H9 (cell line): ENCODE measurements around the gene PRSS3. TPM values are rescaled to one million over a fixed set of nuclear protein-coding genes. Genes with fewer than 3 reads are reported as not detected.

Experiments
- DNase-seq: peaks from one replicate; pipeline ENCODE4 v3.0.0-alpha.2; 2017
- H2AFZ ChIP-seq: one replicate; pipeline ENCODE4 v1.6.1; 2013; ENCODE audit warnings: mild to moderate bottlenecking, low read length, control low read depth, moderate library complexity
- H2AK5ac ChIP-seq: 2 replicates; pipeline ENCODE4 v1.6.1; 2013; ENCODE audit warnings: low read length, control low read depth, mixed read lengths; ENCODE audit not compliant: insufficient read length
- H2BK120ac ChIP-seq: one replicate; pipeline ENCODE4 v1.6.1; 2013; ENCODE audit warnings: low read depth, mild to moderate bottlenecking, low read length, control low read depth, inconsistent platforms; ENCODE audit not compliant: poor library complexity, severe bottlenecking
- H2BK12ac ChIP-seq: 2 replicates; pipeline ENCODE4 v1.6.1; 2013; ENCODE audit warnings: low read length, control low read depth, mixed read lengths, low read depth; ENCODE audit not compliant: insufficient read length
- H2BK15ac ChIP-seq: 2 replicates; pipeline ENCODE4 v1.6.1; 2013; ENCODE audit warnings: low read depth, low read length, control low read depth
- H2BK20ac ChIP-seq: one replicate; pipeline ENCODE4 v1.6.1; 2013; ENCODE audit warnings: low read depth, mild to moderate bottlenecking, low read length, control low read depth, inconsistent platforms; ENCODE audit not compliant: poor library complexity, severe bottlenecking
- H2BK5ac ChIP-seq: 2 replicates; pipeline ENCODE4 v1.6.1; 2013; ENCODE audit warnings: low read length, control low read depth, mixed read lengths; ENCODE audit not compliant: insufficient read length
- H3K14ac ChIP-seq: 2 replicates; pipeline ENCODE4 v1.6.1; 2013; ENCODE audit warnings: low read length, control low read depth; ENCODE audit not compliant: insufficient read depth
- H3K18ac ChIP-seq: 2 replicates; pipeline ENCODE4 v1.6.1; 2013; ENCODE audit warnings: low read depth, mild to moderate bottlenecking, mixed read lengths, low read length, control low read depth; ENCODE audit not compliant: insufficient read length
- H3K23ac ChIP-seq: 2 replicates; pipeline ENCODE4 v1.6.1; 2013; ENCODE audit warnings: low read length, control low read depth, mixed read lengths, low read depth; ENCODE audit not compliant: insufficient read length
- H3K23me2 ChIP-seq: 2 replicates; pipeline ENCODE4 v1.6.1; 2013; ENCODE audit warnings: low read depth, mild to moderate bottlenecking, mixed read lengths, low read length, control low read depth; ENCODE audit not compliant: insufficient read length, poor library complexity, severe bottlenecking
- H3K27ac ChIP-seq: 2 replicates; pipeline ENCODE4 v1.5.1; 2013; ENCODE audit warnings: low read length, control low read depth, mixed read lengths, low read depth; ENCODE audit not compliant: insufficient read length
- H3K27me3 ChIP-seq: 2 replicates; pipeline ENCODE4 v1.6.1; 2013; ENCODE audit warnings: low read length, control low read depth, inconsistent platforms; ENCODE audit not compliant: insufficient read depth
- H3K4ac ChIP-seq: 2 replicates; pipeline ENCODE4 v1.6.1; 2013; ENCODE audit warnings: low read depth, mild to moderate bottlenecking, control low read depth, inconsistent platforms, low read length, moderate library complexity
- H3K4me1 ChIP-seq: 2 replicates; pipeline ENCODE4 v1.6.1; 2013; ENCODE audit warnings: low read length, control low read depth, inconsistent platforms; ENCODE audit not compliant: insufficient read depth
- H3K4me2 ChIP-seq: 2 replicates; pipeline ENCODE4 v1.6.1; 2013; ENCODE audit warnings: low read length, control low read depth, mixed read lengths; ENCODE audit not compliant: insufficient read length, insufficient read depth
- H3K56ac ChIP-seq: 2 replicates; pipeline ENCODE4 v1.6.1; 2013; ENCODE audit warnings: low read depth, mild to moderate bottlenecking, mixed read lengths, low read length, control low read depth; ENCODE audit not compliant: insufficient read length
- H3K79me1 ChIP-seq: 2 replicates; pipeline ENCODE4 v1.6.1; 2013; ENCODE audit warnings: low read depth, mild to moderate bottlenecking, moderate library complexity, low read length, control low read depth, inconsistent platforms; ENCODE audit not compliant: insufficient read depth, poor library complexity, severe bottlenecking
- H3K79me2 ChIP-seq: 2 replicates; pipeline ENCODE4 v1.6.1; 2013; ENCODE audit warnings: low read length, control low read depth, inconsistent platforms; ENCODE audit not compliant: insufficient read depth
- H3K9ac ChIP-seq: 2 replicates; pipeline ENCODE4 v1.6.1; 2013; ENCODE audit warnings: low read length, control low read depth, mixed read lengths; ENCODE audit not compliant: insufficient read length; ENCODE audit errors: extremely low read depth
- H3K9me3 ChIP-seq: one replicate; pipeline ENCODE4 v1.6.1; 2013; ENCODE audit warnings: low read depth, low read length, inconsistent platforms; ENCODE audit not compliant: control insufficient read depth
- H3T11ph ChIP-seq: one replicate; pipeline ENCODE4 v1.6.1; 2013; ENCODE audit warnings: mild to moderate bottlenecking, low read length, control low read depth, inconsistent platforms
- H4K20me1 ChIP-seq: one replicate; pipeline ENCODE4 v1.6.1; 2013; ENCODE audit not compliant: control insufficient read depth, insufficient read length, insufficient read depth
- H4K5ac ChIP-seq: 2 replicates; pipeline ENCODE4 v1.6.1; 2013; ENCODE audit warnings: low read depth, mild to moderate bottlenecking, mixed read lengths, low read length, control low read depth; ENCODE audit not compliant: insufficient read length
- H4K8ac ChIP-seq: replicated peaks from 2 replicates; pipeline ENCODE4 v1.6.1; 2013; ENCODE audit warnings: low read length, control low read depth, mixed read lengths, low read depth; ENCODE audit not compliant: insufficient read length
- H4K91ac ChIP-seq: 2 replicates; pipeline ENCODE4 v1.6.1; 2013; ENCODE audit warnings: low read depth, mild to moderate bottlenecking, moderate library complexity, mixed read lengths, low read length, control low read depth; ENCODE audit not compliant: insufficient read length
- H3K27ac Mint-ChIP-seq, 3 experiments: 2 replicates in 2 of 3; 3 replicates in 1 of 3; pipeline ENCODE4 v1.8.0; 2020 to 2021; ENCODE audit warnings: mixed read lengths in 3 of 3, mild to moderate bottlenecking in 1 of 3, moderate library complexity in 1 of 3
- H3K27me3 Mint-ChIP-seq: 2 replicates; pipeline ENCODE4 v1.8.0; 2021; ENCODE audit warnings: low read depth, mild to moderate bottlenecking, moderate library complexity, mixed read lengths
- H3K36me3 Mint-ChIP-seq, 3 experiments: 2 replicates in 2 of 3; 3 replicates in 1 of 3; pipeline ENCODE4 v1.8.0; 2020 to 2021; ENCODE audit warnings: low read depth in 3 of 3, mixed read lengths in 3 of 3; ENCODE audit not compliant: insufficient read depth in 1 of 3
- H3K4me1 Mint-ChIP-seq, 2 experiments: 2 replicates each; pipeline ENCODE4 v1.8.0; 2020; ENCODE audit warnings: mixed read lengths in 2 of 2
- H3K4me3 Mint-ChIP-seq, 2 experiments: 2 replicates in 1 of 2; 3 replicates in 1 of 2; pipeline ENCODE4 v1.8.0; 2020 to 2021; ENCODE audit warnings: mild to moderate bottlenecking in 2 of 2, mixed read lengths in 2 of 2, moderate library complexity in 1 of 2
- H3K9me3 Mint-ChIP-seq, 2 experiments: 2 replicates in 1 of 2; 3 replicates in 1 of 2; pipeline ENCODE4 v1.8.0; 2020; ENCODE audit warnings: mild to moderate bottlenecking in 2 of 2, mixed read lengths in 2 of 2, moderate library complexity in 1 of 2
- CTCF ChIP-seq: fragments of 200-600 bp; sonication (generic); conservative IDR thresholded peaks from 3 replicates; pipeline ENCODE4 v1.8.0; 2021; ENCODE audit warnings: antibody characterized with exemption, mild to moderate bottlenecking
- WGBS: extraction: QIAGEN DNeasy Blood & Tissue Kit; methylation state at CpG from one replicate; pipeline ENCODE4 v1.1.7; 2013; ENCODE audit warnings: missing lambda C conversion rate, low lambda C conversion rate, mixed read lengths; ENCODE audit not compliant: insufficient read length; ENCODE audit errors: extremely low coverage; 5-methylcytosine and 5-hydroxymethylcytosine counted together
- total RNA-seq: library from RNA; stranded (reverse); gene quantifications from 2 replicates; pipeline ENCODE4 v1.2.1, GENCODE V29; 2021

PRSS3 gene
- total RNA-seq, 1 experiment from 2014 or later = not detected

GRCh38 chr9:33750307-33750838, 45.0 kb upstream of the PRSS3 start:
- Histone ChIP-seq H2BK5ac (no peak overlapping the region), H3K56ac (no peak overlapping the region), H3K4me2 (no peak overlapping the region), H3K9ac (no peak overlapping the region), H4K20me1 (no peaks in the 10 kb centered on the region), H3K4me1 (no peaks in the 10 kb centered on the region), H2BK12ac (no peak overlapping the region), H3K23ac (no peak overlapping the region), H3K18ac (no peak overlapping the region), H3K23me2 (no peaks in the 10 kb centered on the region), H2BK120ac (no peak overlapping the region), H4K91ac (no peak overlapping the region), H2BK20ac (no peak overlapping the region), H2AFZ (no peak overlapping the region), H4K8ac (no peak overlapping the region), H3K27me3 (no peaks in the 10 kb centered on the region), H3K27ac (no peak overlapping the region), H3K4ac (no peak overlapping the region), H2BK15ac (no peak overlapping the region), H4K5ac (no peak overlapping the region), H3K9me3 (no peaks in the 10 kb centered on the region), H3K79me2 (no peaks in the 10 kb centered on the region), H2AK5ac (no peak overlapping the region), H3T11ph (no peak overlapping the region), H3K14ac (no peak overlapping the region), H3K79me1 (no peaks in the 10 kb centered on the region)
- no peak for TF ChIP-seq CTCF
- H3K27me3 Mint-ChIP-seq = peaks cover 11% of the 10 kb centered on the region
- WGBS = no CpG with 5 or more reads among the region's 35 CpGs
- H3K4me1 Mint-ChIP-seq = no peaks in the 10 kb centered on the region
- H3K36me3 Mint-ChIP-seq = no peaks in the 10 kb centered on the region
- no peaks in the 10 kb centered on the region for H3K9me3 Mint-ChIP-seq
- no peak for DNase-seq
- no peak overlapping the region; a peak in 1 of 7 replicates for H3K27ac Mint-ChIP-seq
- peak overlapping the region in 1 of 2 experiments; percentile 11; a peak in 1 of 5 replicates for H3K4me3 Mint-ChIP-seq
